Astrocyte of the spinal cord (primary cell): ENCODE data around the gene TDP1.

Source experiments
- DNase-seq: peaks from one replicate; pipeline ENCODE4 v3.0.0; 2011; ENCODE audit warnings: low read depth, low spot score
- H3K4me3 ChIP-seq: 2 replicates; pipeline ENCODE4 v1.5.1; 2011; ENCODE audit warnings: low read depth, mild to moderate bottlenecking, low read length, moderate library complexity
- CTCF ChIP-seq: IDR thresholded peaks from 2 replicates; pipeline ENCODE4 v1.5.1; 2012; ENCODE audit warnings: low read depth, mild to moderate bottlenecking, low read length, inconsistent platforms
- in situ Hi-C: cut with HindIII; loops from 2 replicates; pipeline ENCODE4 v1.10.0; 2017; ENCODE audit warnings: low sequenced_read_pairs

The TDP1 gene

GRCh38 chr14:89983375-89983774 is 27.6 kb downstream of the TDP1 start:
- DNase-seq, result no peak
- H3K4me3 ChIP-seq, result no peak overlapping the region
- in situ Hi-C loops, result no loop called here
- TF ChIP-seq CTCF, result no peak

GRCh38 chr14:89986462-89987160 is 30.9 kb downstream of the TDP1 start:
- H3K4me3 ChIP-seq, result no peak overlapping the region
- DNase-seq, result no peak
- in situ Hi-C loops, result no loop called here
- no peak for TF ChIP-seq CTCF

- H3K4me3 ChIP-seq, result no peak overlapping the region
- no peak for TF ChIP-seq CTCF
- in situ Hi-C loops, result no loop called here
- DNase-seq, result no peak
Measured at GRCh38 chr14:89987161-89987475, 31.4 kb downstream of the TDP1 start.

- TF ChIP-seq CTCF, result no peak
- no peak for DNase-seq
- no peak overlapping the region for H3K4me3 ChIP-seq
- in situ Hi-C loops, result no loop called here
Measured at GRCh38 chr14:89988787-89989186, 33.1 kb downstream of the TDP1 start.

- DNase-seq, result no peak
- H3K4me3 ChIP-seq, result no peak overlapping the region
- in situ Hi-C loops, result no loop called here
- TF ChIP-seq CTCF, result no peak
Measured at GRCh38 chr14:89990218-89990617, 34.5 kb downstream of the TDP1 start.

- no peak for TF ChIP-seq CTCF
- in situ Hi-C loops, result no loop called here
- H3K4me3 ChIP-seq, result no peak overlapping the region
- no peak for DNase-seq
Measured at GRCh38 chr14:89990623-89991275, 35.0 kb downstream of the TDP1 start.
